Measurements from ENCODE around the gene VAV2. TPM values are rescaled to one million over a fixed set of nuclear protein-coding genes. Genes with fewer than 3 reads are reported as not detected.

Gene VAV2
- total and polyA plus RNA-seq, 4 donors: 4.9 to 26.4 (median 17.0) TPM

- TF ChIP-seq ZBTB33 (IDR thresholded peaks at IDR 0.05) (no peak), FOXA2 (IDR thresholded peaks at IDR 0.05) (no peak), RXRA (IDR thresholded peaks at IDR 0.05) (no peak), MAX (IDR thresholded peaks at IDR 0.05) (no peak), FOXA1 (IDR thresholded peaks at IDR 0.05) (no peak), HNF4G (IDR thresholded peaks at IDR 0.05) (no peak), HNF4A (conservative IDR thresholded peaks at IDR 0.05) (no peak), JUND (IDR thresholded peaks at IDR 0.05) (no peak), EGR1 (IDR thresholded peaks at IDR 0.05; ENCODE audit: low read depth in 2 of 2) (no peak), TAF1 (conservative IDR thresholded peaks at IDR 0.05) (no peak), YY1 (IDR thresholded peaks at IDR 0.05) (no peak), SP1 (IDR thresholded peaks at IDR 0.05) (no peak), RAD21 (IDR thresholded peaks at IDR 0.05) (no peak), GABPA (IDR thresholded peaks at IDR 0.05 in 1 of 2, conservative IDR thresholded peaks at IDR 0.05 in 1 of 2) (no peak)
These were observed 7.7 kb upstream of the VAV2 start (continued) for GRCh38 chr9:133999851-134000265.

- Histone ChIP-seq H3K4me3 (ENCODE audit: low read depth in 1 of 3, low read length in 3 of 3) (no peak overlapping the region), H3K27ac (ENCODE audit: low read depth in 1 of 2, low read length in 2 of 2) (no peak overlapping the region), H3K36me3 (ENCODE audit: control insufficient read depth in 4 of 4, insufficient read depth in 3 of 4, low read depth in 1 of 4, low read length in 3 of 4) (no peaks in the 10 kb centered on the region), H3K27me3 (ENCODE audit: control insufficient read depth in 4 of 4, insufficient read depth in 4 of 4, low read length in 3 of 4) (no peaks in the 10 kb centered on the region), H3K4me1 (ENCODE audit: control insufficient read depth in 4 of 4, insufficient read depth in 4 of 4, low read length in 3 of 4) (peaks cover 0 to 6% (median 4%) of the 10 kb centered on the region in 4 donors), H3K9ac (ENCODE audit: low read depth in 1 of 2, low read length in 2 of 2) (no peak overlapping the region), H3K9me3 (ENCODE audit: control insufficient read depth in 4 of 4, low read length in 3 of 4) (no peaks in the 10 kb centered on the region)
- WGBS: 93% methylated on average over 1 of the region's 1 CpG
- no peak for DNase-seq (ENCODE audit: low spot score)
- TF ChIP-seq RAD21 (IDR thresholded peaks at IDR 0.05) (no peak), MAX (IDR thresholded peaks at IDR 0.05) (no peak), YY1 (IDR thresholded peaks at IDR 0.05) (no peak), SP1 (IDR thresholded peaks at IDR 0.05) (no peak), ZBTB33 (IDR thresholded peaks at IDR 0.05) (no peak)
These were observed 6.9 kb upstream of the VAV2 start for GRCh38 chr9:133998915-133999595.

- Histone ChIP-seq H3K9ac (ENCODE audit: low read depth in 1 of 2, low read length in 2 of 2) (no peak overlapping the region), H3K9me3 (ENCODE audit: control insufficient read depth in 4 of 4, low read length in 3 of 4) (no peaks in the 10 kb centered on the region), H3K36me3 (ENCODE audit: control insufficient read depth in 4 of 4, insufficient read depth in 3 of 4, low read depth in 1 of 4, low read length in 3 of 4) (no peaks in the 10 kb centered on the region), H3K4me1 (ENCODE audit: control insufficient read depth in 4 of 4, insufficient read depth in 4 of 4, low read length in 3 of 4) (peaks cover 5 to 15% (median 12%) of the 10 kb centered on the region in 4 donors), H3K4me3 (ENCODE audit: low read depth in 1 of 3, low read length in 3 of 3) (no peak overlapping the region), H3K27ac (ENCODE audit: low read depth in 1 of 2, low read length in 2 of 2) (no peak overlapping the region), H3K27me3 (ENCODE audit: control insufficient read depth in 4 of 4, insufficient read depth in 4 of 4, low read length in 3 of 4) (no peaks in the 10 kb centered on the region)
- WGBS: 82% methylated on average over 2 of the region's 2 CpGs
- no peak for DNase-seq (ENCODE audit: low spot score)
- TF ChIP-seq JUND (IDR thresholded peaks at IDR 0.05): no peak
- TF ChIP-seq, protein P1, sequence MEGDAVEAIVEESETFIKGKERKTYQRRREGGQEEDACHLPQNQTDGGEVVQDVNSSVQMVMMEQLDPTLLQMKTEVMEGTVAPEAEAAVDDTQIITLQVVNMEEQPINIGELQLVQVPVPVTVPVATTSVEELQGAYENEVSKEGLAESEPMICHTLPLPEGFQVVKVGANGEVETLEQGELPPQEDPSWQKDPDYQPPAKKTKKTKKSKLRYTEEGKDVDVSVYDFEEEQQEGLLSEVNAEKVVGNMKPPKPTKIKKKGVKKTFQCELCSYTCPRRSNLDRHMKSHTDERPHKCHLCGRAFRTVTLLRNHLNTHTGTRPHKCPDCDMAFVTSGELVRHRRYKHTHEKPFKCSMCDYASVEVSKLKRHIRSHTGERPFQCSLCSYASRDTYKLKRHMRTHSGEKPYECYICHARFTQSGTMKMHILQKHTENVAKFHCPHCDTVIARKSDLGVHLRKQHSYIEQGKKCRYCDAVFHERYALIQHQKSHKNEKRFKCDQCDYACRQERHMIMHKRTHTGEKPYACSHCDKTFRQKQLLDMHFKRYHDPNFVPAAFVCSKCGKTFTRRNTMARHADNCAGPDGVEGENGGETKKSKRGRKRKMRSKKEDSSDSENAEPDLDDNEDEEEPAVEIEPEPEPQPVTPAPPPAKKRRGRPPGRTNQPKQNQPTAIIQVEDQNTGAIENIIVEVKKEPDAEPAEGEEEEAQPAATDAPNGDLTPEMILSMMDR (IDR thresholded peaks at IDR 0.05; ENCODE audit: low read depth, low read length, missing input control): no peak
- TF ChIP-seq NR2F2 (IDR thresholded peaks at IDR 0.05): no peak
- TF ChIP-seq GABPA (IDR thresholded peaks at IDR 0.05 in 1 of 2, conservative IDR thresholded peaks at IDR 0.05 in 1 of 2): no peak
- no peak for TF ChIP-seq FOXA1 (IDR thresholded peaks at IDR 0.05)
- no peak for TF ChIP-seq MAX (IDR thresholded peaks at IDR 0.05)
- TF ChIP-seq, protein P2, sequence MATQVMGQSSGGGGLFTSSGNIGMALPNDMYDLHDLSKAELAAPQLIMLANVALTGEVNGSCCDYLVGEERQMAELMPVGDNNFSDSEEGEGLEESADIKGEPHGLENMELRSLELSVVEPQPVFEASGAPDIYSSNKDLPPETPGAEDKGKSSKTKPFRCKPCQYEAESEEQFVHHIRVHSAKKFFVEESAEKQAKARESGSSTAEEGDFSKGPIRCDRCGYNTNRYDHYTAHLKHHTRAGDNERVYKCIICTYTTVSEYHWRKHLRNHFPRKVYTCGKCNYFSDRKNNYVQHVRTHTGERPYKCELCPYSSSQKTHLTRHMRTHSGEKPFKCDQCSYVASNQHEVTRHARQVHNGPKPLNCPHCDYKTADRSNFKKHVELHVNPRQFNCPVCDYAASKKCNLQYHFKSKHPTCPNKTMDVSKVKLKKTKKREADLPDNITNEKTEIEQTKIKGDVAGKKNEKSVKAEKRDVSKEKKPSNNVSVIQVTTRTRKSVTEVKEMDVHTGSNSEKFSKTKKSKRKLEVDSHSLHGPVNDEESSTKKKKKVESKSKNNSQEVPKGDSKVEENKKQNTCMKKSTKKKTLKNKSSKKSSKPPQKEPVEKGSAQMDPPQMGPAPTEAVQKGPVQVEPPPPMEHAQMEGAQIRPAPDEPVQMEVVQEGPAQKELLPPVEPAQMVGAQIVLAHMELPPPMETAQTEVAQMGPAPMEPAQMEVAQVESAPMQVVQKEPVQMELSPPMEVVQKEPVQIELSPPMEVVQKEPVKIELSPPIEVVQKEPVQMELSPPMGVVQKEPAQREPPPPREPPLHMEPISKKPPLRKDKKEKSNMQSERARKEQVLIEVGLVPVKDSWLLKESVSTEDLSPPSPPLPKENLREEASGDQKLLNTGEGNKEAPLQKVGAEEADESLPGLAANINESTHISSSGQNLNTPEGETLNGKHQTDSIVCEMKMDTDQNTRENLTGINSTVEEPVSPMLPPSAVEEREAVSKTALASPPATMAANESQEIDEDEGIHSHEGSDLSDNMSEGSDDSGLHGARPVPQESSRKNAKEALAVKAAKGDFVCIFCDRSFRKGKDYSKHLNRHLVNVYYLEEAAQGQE (IDR thresholded peaks at IDR 0.05): no peak
- TF ChIP-seq HNF4A (conservative IDR thresholded peaks at IDR 0.05): no peak
- TF ChIP-seq SP1 (IDR thresholded peaks at IDR 0.05): no peak
- TF ChIP-seq TAF1 (conservative IDR thresholded peaks at IDR 0.05): no peak
- TF ChIP-seq EGR1 (IDR thresholded peaks at IDR 0.05; ENCODE audit: low read depth in 2 of 2): no peak
These were observed 5.5 kb upstream of the VAV2 start for GRCh38 chr9:133997584-133997983.
